Endothelial cell (in vitro differentiated cells): ENCODE data around the gene MAML3. TPM values are rescaled to one million over a fixed set of nuclear protein-coding genes. Genes with fewer than 3 reads are reported as not detected.

Experiments used
- DNase-seq: peaks from one replicate; pipeline ENCODE4 v3.0.0; 2021; ENCODE audit warnings: low spot score
- H3K27ac Mint-ChIP-seq: one replicate; pipeline ENCODE4 v1.8.0; 2021; ENCODE audit warnings: mixed read lengths, inconsistent platforms; ENCODE audit not compliant: unreplicated experiment
- H3K27me3 Mint-ChIP-seq: one replicate; pipeline ENCODE4 v1.8.0; 2021; ENCODE audit warnings: mild to moderate bottlenecking, moderate library complexity, mixed read lengths, inconsistent platforms; ENCODE audit not compliant: unreplicated experiment
- H3K36me3 Mint-ChIP-seq: one replicate; pipeline ENCODE4 v1.8.0; 2021; ENCODE audit warnings: mild to moderate bottlenecking, low read depth, mixed read lengths, inconsistent platforms; ENCODE audit not compliant: unreplicated experiment
- H3K4me1 Mint-ChIP-seq: one replicate; pipeline ENCODE4 v1.8.0; 2021; ENCODE audit warnings: mild to moderate bottlenecking, mixed read lengths, inconsistent platforms; ENCODE audit not compliant: unreplicated experiment
- H3K4me3 Mint-ChIP-seq: one replicate; pipeline ENCODE4 v1.8.0; 2021; ENCODE audit warnings: mild to moderate bottlenecking, mixed read lengths, inconsistent platforms; ENCODE audit not compliant: unreplicated experiment
- H3K9me3 Mint-ChIP-seq: one replicate; pipeline ENCODE4 v1.8.0; 2021; ENCODE audit warnings: mixed read lengths, inconsistent platforms; ENCODE audit not compliant: unreplicated experiment
- CTCF ChIP-seq: fragments of 200-600 bp; sonication (generic); IDR thresholded peaks from one replicate; pipeline ENCODE4 v1.5.0; 2021; ENCODE audit warnings: antibody characterized with exemption; ENCODE audit not compliant: unreplicated experiment
- total RNA-seq: library from RNA; stranded (reverse); fragmentation: NEBNext Ultra II Directional; extraction: Animal tissue kit (Norgen Biotek cat#: 25700); gene quantifications from one replicate; pipeline ENCODE4 v1.2.1, GENCODE V29; 2021; ENCODE audit not compliant: unreplicated experiment

MAML3 gene
- total RNA-seq, 1 donor from 2014 or later: 31.0 TPM

- DNase-seq: no peak
- Mint-ChIP-seq H3K4me3 (no peak overlapping the region), H3K36me3 (no peaks in the 10 kb centered on the region), H3K9me3 (no peaks in the 10 kb centered on the region), H3K27me3 (no peaks in the 10 kb centered on the region), H3K27ac (no peak overlapping the region), H3K4me1 (no peaks in the 10 kb centered on the region)
- no peak for TF ChIP-seq CTCF
Measured at GRCh38 chr4:140187316-140187695, 33.3 kb upstream of the MAML3 start.

GRCh38 chr4:140186651-140187315, 32.8 kb upstream of the MAML3 start:
- H3K27ac Mint-ChIP-seq: no peak overlapping the region
- H3K4me3 Mint-ChIP-seq: no peak overlapping the region
- no peak for TF ChIP-seq CTCF
- H3K9me3 Mint-ChIP-seq: no peaks in the 10 kb centered on the region
- no peaks in the 10 kb centered on the region for H3K27me3 Mint-ChIP-seq
- no peak for DNase-seq
- no peaks in the 10 kb centered on the region for H3K36me3 Mint-ChIP-seq
- H3K4me1 Mint-ChIP-seq: no peaks in the 10 kb centered on the region

- no peak for TF ChIP-seq CTCF
- DNase-seq: no peak
- no peak overlapping the region for H3K27ac Mint-ChIP-seq
- H3K9me3 Mint-ChIP-seq: no peaks in the 10 kb centered on the region
- H3K4me3 Mint-ChIP-seq: no peak overlapping the region
- H3K36me3 Mint-ChIP-seq: no peaks in the 10 kb centered on the region
- H3K4me1 Mint-ChIP-seq: no peaks in the 10 kb centered on the region
- H3K27me3 Mint-ChIP-seq: no peaks in the 10 kb centered on the region
Measured at GRCh38 chr4:140186082-140186438, 32.1 kb upstream of the MAML3 start.

- no peak overlapping the region for H3K27ac Mint-ChIP-seq
- no peaks in the 10 kb centered on the region for H3K4me1 Mint-ChIP-seq
- no peaks in the 10 kb centered on the region for H3K27me3 Mint-ChIP-seq
- no peak for DNase-seq
- H3K36me3 Mint-ChIP-seq: no peaks in the 10 kb centered on the region
- TF ChIP-seq CTCF: no peak
- H3K4me3 Mint-ChIP-seq: no peak overlapping the region
- H3K9me3 Mint-ChIP-seq: no peaks in the 10 kb centered on the region
Measured at GRCh38 chr4:140185412-140186081, 31.6 kb upstream of the MAML3 start.

- Mint-ChIP-seq H3K27ac (no peak overlapping the region), H3K4me1 (no peaks in the 10 kb centered on the region)
Measured at GRCh38 chr4:140183270-140183669, 29.3 kb upstream of the MAML3 start.

More at GRCh38 chr4:140183270-140183669, 29.3 kb upstream of the MAML3 start:
- no peak for TF ChIP-seq CTCF
- no peak for DNase-seq
- H3K4me3 Mint-ChIP-seq: no peak overlapping the region
- H3K9me3 Mint-ChIP-seq: no peaks in the 10 kb centered on the region
- H3K36me3 Mint-ChIP-seq: no peaks in the 10 kb centered on the region
- no peaks in the 10 kb centered on the region for H3K27me3 Mint-ChIP-seq
